OCI-M1 (cell line): ENCODE data around the gene ABHD11.
A peak's percentile ranks its signal among the peaks of the same experiment; 100 is the strongest.
"Not testable (repeated sequence)": the region's sequence is repeated elsewhere in the genome, so short reads cannot be mapped to it uniquely, and the experiment has no call there.

Source experiments
- DNase-seq: peaks from one replicate; lab custom pipeline; 2025; lab: John Stamatoyannopoulos, UW

Gene ABHD11

GRCh38 chr7:73738612-73739386 lies at the start of gene ABHD11:
Gene ABHD11 (minus strand): TSS chr7:73738802. CDS start chr7:73738770, 32 bp downstream.
- peak; percentile 99 for DNase-seq

GRCh38 chr7:73787786-73788048 lies 49.1 kb upstream of the ABHD11 start:
- not testable (repeated sequence) for DNase-seq

GRCh38 chr7:73786588-73786987 lies 48.0 kb upstream of the ABHD11 start:
- no peak for DNase-seq

GRCh38 chr7:73779517-73779916 lies 40.9 kb upstream of the ABHD11 start:
- no peak for DNase-seq

- DNase-seq = no peak
Observed at GRCh38 chr7:73778801-73779389, 40.3 kb upstream of the ABHD11 start.

- DNase-seq = peak; percentile 74
Observed at GRCh38 chr7:73774923-73775322, 36.3 kb upstream of the ABHD11 start.

GRCh38 chr7:73773700-73774517 lies 35.3 kb upstream of the ABHD11 start:
- DNase-seq = no peak

- no peak for DNase-seq
Observed at GRCh38 chr7:73770860-73771670, 32.5 kb upstream of the ABHD11 start.

- no peak for DNase-seq
Observed at GRCh38 chr7:73770002-73770859, 31.6 kb upstream of the ABHD11 start, which contains the start of gene CLDN3. Gene CLDN3 (minus strand): TSS chr7:73770270. CDS start chr7:73770049, 221 bp downstream.

- DNase-seq = no peak
Observed at GRCh38 chr7:73769481-73770001, 30.9 kb upstream of the ABHD11 start.

GRCh38 chr7:73768641-73769480 lies 30.3 kb upstream of the ABHD11 start:
- no peak for DNase-seq

- DNase-seq = no peak
Observed at GRCh38 chr7:73766556-73767229, 28.1 kb upstream of the ABHD11 start.

- no peak for DNase-seq
Observed at GRCh38 chr7:73762659-73762999, 24.0 kb upstream of the ABHD11 start.

GRCh38 chr7:73761854-73762658 lies 23.5 kb upstream of the ABHD11 start:
- no peak for DNase-seq

- peak; percentile 93 for DNase-seq
Observed at GRCh38 chr7:73758581-73759138, 20.1 kb upstream of the ABHD11 start.

- DNase-seq = peak; percentile 99
Observed at GRCh38 chr7:73749931-73750776, 11.6 kb upstream of the ABHD11 start.

- DNase-seq = no peak
Observed at GRCh38 chr7:73746378-73746777, 7.8 kb upstream of the ABHD11 start.
